ENCODE data around the gene CELA2B.

DNA sequence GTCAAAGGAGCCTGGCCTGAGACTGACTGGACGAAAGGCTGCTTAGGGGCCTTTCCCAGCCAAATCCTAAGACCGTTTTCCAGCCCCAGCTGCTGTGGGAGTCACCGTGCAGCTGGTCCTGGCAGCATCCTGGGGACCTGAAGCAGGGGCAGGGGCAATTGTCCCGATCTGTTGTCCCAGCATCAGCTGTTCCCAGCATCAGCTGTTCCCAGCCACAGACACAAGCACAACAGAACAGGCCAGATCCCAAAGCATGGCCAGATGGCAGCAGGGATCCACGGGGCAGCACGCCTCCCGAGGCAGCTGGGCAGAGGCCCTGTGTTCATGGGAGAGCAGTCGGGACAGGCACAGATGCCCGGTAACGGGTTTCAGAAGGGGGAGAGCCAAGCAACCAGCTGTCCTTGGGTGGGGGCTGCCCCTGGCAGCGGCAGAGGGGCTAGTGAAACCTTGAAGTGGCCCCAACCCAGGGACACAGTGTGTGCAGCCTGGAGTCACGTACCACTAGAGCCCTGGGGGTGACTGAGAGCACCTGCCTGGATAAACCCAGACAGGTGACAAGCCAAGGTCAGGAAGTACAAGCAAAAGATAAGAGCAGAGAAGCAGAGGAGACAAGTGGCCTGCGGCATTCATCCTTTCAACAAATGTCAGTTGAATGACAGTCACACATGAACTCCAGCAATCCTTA is 13.3 kb downstream of the CELA2B start:
- TF ChIP-seq CTCF (IDR thresholded peaks at IDR 0.05), result no peak
- no peak for TF ChIP-seq POLR2A (IDR thresholded peaks at IDR 0.05)
